Astrocyte of the spinal cord (primary cell): Measurements from ENCODE around the gene MATK.

Experiments
- DNase-seq: peaks from one replicate; pipeline ENCODE4 v3.0.0; 2011; ENCODE audit warnings: low read depth, low spot score
- H3K4me3 ChIP-seq: 2 replicates; pipeline ENCODE4 v1.5.1; 2011; ENCODE audit warnings: low read depth, mild to moderate bottlenecking, low read length, moderate library complexity
- in situ Hi-C: cut with HindIII; loops from 2 replicates; pipeline ENCODE4 v1.10.0; 2017; ENCODE audit warnings: low sequenced_read_pairs
- TF ChIP-seq, protein P1 (sequence below): IDR thresholded peaks from 2 replicates; pipeline ENCODE4 v1.5.1; 2012; ENCODE audit warnings: low read depth, mild to moderate bottlenecking, low read length, inconsistent platforms

The MATK gene

DNA sequence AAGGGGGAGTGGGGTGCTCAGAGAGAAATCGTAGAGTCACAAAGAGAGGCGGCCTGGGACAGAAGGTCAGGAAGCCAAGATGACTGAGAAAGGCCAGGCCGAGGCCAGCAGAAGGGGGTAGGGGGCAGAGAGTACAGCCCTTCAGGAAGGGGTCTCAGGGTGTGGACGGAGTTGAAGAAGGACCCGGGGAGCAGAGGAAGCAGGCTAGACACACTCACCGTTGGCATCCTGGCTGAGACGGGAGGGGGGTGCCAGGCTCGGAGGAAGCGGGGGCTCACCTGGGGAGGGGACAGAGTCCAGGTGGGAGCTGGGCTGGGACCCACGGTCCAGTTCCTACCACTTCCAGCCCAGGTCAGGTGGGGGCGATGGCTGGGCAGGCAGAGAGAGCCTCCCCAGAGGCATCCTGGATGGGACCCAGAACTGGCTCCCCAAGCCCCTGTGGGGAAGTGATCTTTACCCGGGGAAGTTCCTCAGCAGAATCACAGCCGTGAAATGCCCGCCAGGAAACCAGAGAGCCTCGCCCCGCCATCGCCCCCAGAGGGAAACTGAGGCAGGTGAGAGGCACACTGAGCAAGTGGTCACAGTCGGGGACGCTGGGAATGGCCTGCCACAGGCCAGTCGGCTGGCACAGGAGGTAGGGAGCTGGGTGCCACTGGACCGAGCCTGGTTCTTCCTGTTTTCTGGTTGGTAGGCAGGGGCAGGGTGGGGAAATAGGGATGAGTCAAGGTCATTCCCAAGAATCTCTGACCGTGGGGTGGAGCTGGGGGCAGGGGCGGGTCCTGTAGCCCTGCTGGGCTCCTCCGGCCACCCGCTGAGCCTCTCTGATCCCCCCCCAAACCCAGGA is 1.4 kb downstream of the MATK start:
- TF ChIP-seq, protein P1, sequence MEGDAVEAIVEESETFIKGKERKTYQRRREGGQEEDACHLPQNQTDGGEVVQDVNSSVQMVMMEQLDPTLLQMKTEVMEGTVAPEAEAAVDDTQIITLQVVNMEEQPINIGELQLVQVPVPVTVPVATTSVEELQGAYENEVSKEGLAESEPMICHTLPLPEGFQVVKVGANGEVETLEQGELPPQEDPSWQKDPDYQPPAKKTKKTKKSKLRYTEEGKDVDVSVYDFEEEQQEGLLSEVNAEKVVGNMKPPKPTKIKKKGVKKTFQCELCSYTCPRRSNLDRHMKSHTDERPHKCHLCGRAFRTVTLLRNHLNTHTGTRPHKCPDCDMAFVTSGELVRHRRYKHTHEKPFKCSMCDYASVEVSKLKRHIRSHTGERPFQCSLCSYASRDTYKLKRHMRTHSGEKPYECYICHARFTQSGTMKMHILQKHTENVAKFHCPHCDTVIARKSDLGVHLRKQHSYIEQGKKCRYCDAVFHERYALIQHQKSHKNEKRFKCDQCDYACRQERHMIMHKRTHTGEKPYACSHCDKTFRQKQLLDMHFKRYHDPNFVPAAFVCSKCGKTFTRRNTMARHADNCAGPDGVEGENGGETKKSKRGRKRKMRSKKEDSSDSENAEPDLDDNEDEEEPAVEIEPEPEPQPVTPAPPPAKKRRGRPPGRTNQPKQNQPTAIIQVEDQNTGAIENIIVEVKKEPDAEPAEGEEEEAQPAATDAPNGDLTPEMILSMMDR, result no peak
- DNase-seq, result no peak
- in situ Hi-C loops, result no loop called here
- no peak overlapping the region for H3K4me3 ChIP-seq

DNA sequence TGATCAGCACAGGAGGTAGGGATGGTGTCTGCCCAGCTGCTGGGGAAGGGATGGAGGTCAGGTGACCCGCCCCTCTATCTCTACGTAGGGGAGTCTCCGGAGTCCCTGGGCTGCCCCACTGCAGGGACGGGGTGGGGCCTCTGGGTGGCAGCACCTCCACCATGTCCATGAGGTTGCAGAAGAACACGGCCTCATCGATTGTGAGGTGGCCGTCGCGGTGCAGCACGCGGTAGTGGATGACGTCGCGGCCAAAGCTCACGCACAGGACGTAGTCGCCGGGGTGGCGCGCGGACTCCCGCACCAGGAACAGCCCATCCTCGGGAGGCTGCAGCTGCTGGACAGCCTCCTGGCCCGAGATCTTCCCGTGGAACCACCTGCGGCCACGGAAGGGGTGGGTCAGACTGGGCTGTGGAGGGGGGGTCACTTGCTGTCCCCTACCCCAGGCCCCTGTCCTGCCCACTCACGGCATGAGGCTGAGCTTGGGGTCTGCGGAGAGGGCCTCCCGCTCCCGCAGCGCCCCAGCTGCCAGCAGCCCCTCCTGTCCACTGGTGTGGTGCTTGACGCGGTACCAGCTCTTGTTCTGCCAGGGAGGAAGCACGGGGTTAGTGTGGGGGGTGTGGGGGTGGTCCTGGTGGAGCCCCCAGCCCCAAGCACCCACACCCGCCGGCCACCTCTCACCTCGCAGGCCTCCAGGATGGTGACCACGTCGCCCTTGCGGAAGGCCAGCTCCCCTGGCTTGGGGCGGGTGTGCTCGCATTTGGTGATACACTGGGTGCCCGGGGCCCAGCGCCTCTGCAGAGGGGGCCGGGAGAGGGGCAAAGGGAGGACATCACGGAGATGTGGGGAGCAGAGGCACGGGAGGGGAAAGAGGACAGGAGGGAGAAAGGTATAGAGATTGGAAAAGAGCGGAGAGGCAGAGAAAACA is 2.3 kb downstream of the MATK start:
- no peak overlapping the region for H3K4me3 ChIP-seq
- in situ Hi-C loops, result no loop called here
- DNase-seq, result no peak
- TF ChIP-seq, protein P1, result peak; percentile 15

DNA sequence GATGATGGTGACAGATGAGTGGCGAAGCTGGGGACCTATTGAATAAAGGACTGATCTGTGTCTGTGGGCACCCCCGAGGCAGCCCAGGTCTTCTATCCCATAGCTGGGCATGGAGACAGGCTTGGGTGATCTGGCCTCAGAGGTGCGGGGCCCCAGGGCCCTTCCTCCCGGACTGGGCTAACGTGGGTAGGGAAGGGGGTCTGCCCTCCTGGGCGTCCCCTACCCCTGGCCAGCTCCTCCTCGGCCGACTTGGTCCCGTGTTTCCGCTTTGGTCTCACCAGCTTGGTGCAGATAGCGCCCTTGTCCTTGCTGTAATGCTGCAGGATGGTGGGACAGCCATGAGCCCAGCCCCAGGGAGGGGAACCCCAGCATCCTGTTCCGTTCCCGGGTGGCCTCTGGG is 3.3 kb downstream of the MATK start:
- H3K4me3 ChIP-seq, result no peak overlapping the region
- TF ChIP-seq, protein P1, result no peak
- in situ Hi-C loops, result no loop called here
- no peak for DNase-seq

DNA sequence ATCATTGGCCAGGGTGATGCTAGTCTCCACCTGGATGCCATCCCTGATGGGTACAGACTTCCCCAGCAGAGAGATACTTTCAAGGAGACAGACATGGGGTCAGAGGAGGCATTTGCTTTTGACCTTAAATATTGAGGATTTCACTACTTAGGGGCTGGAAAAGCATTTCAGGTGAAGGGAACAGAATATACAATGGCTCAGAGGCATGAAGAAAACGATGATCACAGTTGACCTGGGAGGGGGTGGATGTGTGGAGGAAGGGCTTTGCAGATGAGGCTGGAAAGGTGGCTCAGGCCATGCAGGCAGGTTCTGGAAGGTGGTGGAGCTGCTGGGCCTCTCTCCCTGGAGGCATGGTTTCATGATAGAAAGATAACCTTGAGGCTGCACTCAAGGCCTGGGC is 3.9 kb downstream of the MATK start:
- TF ChIP-seq, protein P1, result no peak
- no peak for DNase-seq
- H3K4me3 ChIP-seq, result no peak overlapping the region
- in situ Hi-C loops, result no loop called here

DNA sequence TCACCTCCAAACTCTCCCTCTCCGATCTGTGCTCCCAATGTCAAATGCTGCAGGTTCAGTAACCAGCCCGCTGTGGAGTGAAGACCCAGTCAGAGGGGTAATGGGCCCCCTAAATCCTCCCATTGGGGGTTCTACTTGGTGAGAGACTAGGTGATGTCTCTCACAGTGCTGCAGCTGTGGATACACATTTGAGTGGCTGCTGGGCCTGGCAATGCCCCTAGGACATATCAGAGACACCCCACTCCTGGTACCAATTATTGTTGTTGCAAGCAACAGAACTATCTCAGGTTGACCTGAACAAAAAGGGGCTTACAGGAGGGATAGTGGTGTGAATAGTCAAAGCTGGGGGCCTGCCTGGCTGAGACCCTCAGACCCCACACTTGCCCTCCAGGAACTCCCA is 4.6 kb downstream of the MATK start:
- H3K4me3 ChIP-seq, result no peak overlapping the region
- no peak for DNase-seq
- TF ChIP-seq, protein P1, result no peak
- in situ Hi-C loops, result no loop called here

DNA sequence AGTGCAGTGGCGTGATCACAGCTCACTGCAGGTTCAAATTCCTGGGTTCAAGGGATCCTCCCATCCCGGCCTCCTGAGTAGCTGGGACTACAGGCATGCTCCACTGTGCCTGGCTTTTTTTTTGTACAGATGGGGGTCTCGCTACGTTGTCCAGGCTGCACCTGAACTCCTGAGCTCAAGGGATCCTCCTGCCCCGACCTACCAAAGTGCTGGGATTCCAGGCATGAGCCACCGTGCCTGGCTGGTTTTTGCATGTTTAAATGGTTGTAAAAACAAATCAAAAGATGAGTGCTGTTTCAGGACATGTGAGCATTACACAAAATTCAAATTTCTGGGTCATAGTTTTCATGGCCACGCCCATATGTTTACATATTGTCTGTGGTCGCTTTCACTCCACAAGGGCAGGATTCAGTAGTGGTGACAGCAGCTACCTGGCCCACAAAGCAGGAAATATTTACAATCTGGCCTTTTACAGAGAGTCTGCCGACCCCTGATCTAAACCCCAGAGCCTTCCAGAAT is 5.3 kb downstream of the MATK start:
- TF ChIP-seq, protein P1, result no peak
- H3K4me3 ChIP-seq, result no peak overlapping the region
- no peak for DNase-seq
- in situ Hi-C loops, result no loop called here
